BE2C (cell line): ENCODE data around the gene CSNK1D.

Source experiments
- DNase-seq: peaks from one replicate; pipeline ENCODE4 v3.0.0-alpha.2; 2020
- H3K27me3 ChIP-seq: fragments of 250-450 bp; sonication (Bioruptor Pico); 2 replicates; pipeline ENCODE4 v1.5.1; 2020; ENCODE audit warnings: mild to moderate bottlenecking
- H3K36me3 ChIP-seq: fragments of 250-450 bp; sonication (Bioruptor Pico); 2 replicates; pipeline ENCODE4 v1.5.1; 2020; ENCODE audit warnings: mild to moderate bottlenecking
- H3K4me1 ChIP-seq: fragments of 250-450 bp; sonication (Bioruptor Pico); 2 replicates; pipeline ENCODE4 v1.5.1; 2020
- H3K4me3 ChIP-seq: 2 replicates; pipeline ENCODE4 v1.5.1; 2011; ENCODE audit warnings: low read depth, low read length
- H3K9me3 ChIP-seq: fragments of 250-450 bp; sonication (Bioruptor Pico); 2 replicates; pipeline ENCODE4 v1.5.1; 2020
- TF ChIP-seq, protein P1 (sequence below): IDR thresholded peaks from 2 replicates; pipeline ENCODE4 v1.5.1; 2012; ENCODE audit warnings: mild to moderate bottlenecking, low read depth, low read length

The CSNK1D gene

DNA sequence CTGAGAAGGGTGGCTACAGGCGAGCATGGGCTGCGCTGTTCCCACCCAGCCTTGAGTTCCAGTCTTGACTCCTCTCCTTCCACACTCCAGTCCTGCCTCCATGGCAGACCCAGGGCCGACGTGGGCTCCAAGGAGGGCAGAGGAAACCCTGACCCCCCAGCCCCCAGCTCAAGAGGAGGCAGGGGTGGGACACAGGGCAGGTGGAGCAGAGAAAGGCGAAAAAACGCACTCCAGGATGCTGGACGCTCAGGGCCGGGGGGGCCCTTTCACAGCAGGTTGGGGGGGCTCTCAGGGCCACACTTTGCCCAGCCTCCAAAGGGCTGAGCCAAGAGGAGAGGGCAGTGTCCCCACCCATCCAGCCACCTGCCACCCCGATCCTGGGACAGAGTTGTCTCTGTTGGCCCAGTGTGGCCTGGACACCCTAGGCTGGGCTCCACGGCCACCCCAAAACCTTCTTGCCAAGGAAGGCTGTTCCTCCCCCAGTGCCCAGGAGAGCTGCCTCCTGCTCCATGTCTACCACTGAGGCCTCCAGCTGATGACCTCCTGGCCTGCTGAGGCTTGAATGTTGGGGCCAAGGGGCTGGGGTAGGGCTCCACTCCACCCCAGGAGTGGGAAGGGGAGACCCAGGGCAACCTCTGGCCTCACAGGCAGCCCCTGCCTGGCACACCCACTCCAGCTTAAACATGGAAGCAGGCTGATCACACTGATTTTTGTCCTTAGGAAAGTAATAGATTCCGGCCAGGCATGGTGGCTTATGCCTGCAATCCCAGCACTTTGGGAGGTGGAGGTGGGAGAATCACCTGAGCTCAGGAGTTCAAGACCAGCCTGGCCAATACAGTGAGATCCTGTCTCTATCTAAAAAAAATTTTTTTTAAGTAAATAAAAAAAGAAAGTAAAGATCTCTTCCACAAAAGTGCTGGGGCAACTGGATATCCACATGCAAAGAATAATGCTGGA lies 53.5 kb downstream of the CSNK1D start:
- Histone ChIP-seq H3K4me1 (peaks cover 13% of the 10 kb centered on the region), H3K36me3 (no peaks in the 10 kb centered on the region), H3K4me3 (no peak overlapping the region), H3K27me3 (no peaks in the 10 kb centered on the region), H3K9me3 (no peaks in the 10 kb centered on the region)
- TF ChIP-seq, protein P1, sequence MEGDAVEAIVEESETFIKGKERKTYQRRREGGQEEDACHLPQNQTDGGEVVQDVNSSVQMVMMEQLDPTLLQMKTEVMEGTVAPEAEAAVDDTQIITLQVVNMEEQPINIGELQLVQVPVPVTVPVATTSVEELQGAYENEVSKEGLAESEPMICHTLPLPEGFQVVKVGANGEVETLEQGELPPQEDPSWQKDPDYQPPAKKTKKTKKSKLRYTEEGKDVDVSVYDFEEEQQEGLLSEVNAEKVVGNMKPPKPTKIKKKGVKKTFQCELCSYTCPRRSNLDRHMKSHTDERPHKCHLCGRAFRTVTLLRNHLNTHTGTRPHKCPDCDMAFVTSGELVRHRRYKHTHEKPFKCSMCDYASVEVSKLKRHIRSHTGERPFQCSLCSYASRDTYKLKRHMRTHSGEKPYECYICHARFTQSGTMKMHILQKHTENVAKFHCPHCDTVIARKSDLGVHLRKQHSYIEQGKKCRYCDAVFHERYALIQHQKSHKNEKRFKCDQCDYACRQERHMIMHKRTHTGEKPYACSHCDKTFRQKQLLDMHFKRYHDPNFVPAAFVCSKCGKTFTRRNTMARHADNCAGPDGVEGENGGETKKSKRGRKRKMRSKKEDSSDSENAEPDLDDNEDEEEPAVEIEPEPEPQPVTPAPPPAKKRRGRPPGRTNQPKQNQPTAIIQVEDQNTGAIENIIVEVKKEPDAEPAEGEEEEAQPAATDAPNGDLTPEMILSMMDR = no peak
- no peak for DNase-seq

DNA sequence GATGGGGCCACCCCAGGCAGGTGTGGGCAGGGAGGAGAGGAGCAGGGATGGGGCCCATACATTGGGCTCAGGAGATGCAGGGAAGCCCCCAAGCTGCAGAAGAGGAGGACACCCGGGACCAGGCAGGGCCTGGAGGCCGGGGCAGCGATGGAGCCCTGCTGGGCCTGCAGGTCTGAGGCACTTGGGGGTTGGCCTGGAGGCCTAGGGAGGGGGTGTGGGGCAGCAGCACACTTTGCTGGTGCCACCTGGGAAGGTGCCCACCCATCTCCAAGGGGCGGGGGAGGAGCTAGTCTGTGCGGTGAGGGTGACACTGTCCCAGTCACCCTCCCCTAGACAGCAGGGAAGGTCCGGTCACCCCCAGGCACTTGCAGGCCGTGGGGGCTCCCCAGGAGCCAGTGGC lies 54.4 kb downstream of the CSNK1D start:
- Histone ChIP-seq H3K4me1 (peaks cover 13% of the 10 kb centered on the region), H3K4me3 (no peak overlapping the region), H3K36me3 (no peaks in the 10 kb centered on the region), H3K9me3 (no peaks in the 10 kb centered on the region), H3K27me3 (no peaks in the 10 kb centered on the region)
- DNase-seq = no peak
- TF ChIP-seq, protein P1 = no peak

DNA sequence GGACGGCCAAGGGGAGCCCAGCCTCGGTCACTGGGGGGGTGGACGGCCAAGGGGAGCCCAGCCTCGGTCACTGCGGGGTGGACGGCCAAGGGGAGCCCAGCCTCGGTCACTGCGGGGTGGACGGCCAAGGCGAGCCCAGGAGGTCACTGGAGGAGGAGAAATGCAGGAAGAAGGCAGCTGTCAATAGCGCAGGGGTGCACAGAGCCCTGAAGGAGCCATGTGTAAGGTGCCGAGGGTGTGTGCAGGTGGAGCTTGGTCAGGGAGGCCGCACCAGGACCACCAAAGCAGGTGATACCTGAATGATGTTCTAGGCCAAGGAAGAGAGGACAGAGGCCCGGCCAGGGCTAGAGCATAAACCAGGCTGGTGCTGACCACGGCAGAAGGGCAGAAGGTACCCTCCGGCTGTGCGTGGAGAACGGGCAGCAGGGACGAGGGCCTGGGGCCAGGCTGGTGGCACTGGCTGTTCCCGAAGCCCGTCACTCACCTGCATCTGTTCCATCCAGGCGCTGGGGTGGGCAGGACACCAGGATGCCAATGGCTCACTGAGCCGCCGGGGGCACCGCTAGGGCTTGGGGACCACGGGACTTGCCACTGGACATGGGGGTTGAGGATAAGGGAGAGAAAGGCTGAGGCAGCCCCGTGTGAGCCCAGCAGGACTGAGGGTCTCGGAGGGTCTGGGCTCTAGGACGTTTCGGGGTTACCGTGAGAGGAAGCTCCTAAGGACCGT lies 55.0 kb downstream of the CSNK1D start:
- Histone ChIP-seq H3K27me3 (no peaks in the 10 kb centered on the region), H3K4me3 (no peak overlapping the region), H3K4me1 (peaks cover 13% of the 10 kb centered on the region), H3K36me3 (no peaks in the 10 kb centered on the region), H3K9me3 (no peaks in the 10 kb centered on the region)
- DNase-seq = no peak
- TF ChIP-seq, protein P1 = no peak

DNA sequence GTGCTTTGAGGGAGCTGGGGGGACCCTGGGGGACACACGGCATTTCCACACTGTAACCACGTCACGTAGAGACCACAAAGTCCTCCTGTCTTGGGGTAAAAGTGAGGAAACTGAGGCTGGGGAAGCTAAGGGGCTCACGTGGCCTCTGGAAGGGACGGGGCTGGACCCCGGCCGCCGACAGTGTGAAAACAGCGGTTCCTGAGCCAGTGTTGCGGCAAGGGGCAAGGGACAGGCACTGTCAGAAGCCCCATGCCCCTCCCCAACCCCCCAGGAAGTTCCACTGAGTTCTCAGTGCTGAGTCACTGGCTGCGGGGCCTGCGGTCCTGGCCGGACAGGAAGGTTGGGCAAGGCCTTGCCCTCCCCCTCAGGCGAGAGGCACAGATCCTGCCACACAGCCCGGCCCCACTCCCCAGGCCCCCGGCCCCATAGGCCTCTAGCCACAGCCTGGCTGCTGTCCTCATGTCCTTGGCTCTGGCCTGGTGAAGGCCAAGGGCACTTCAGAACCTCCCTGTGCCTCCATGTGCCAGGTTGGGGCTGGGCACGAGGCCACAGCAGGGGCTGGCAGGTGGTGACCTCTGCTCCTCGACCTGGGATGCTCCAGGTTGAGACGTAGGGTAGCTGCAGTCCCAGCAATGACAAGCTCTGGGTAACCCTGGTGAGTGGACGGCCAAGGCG lies 55.8 kb downstream of the CSNK1D start:
- no peaks in the 10 kb centered on the region for H3K27me3 ChIP-seq
- no peaks in the 10 kb centered on the region for H3K9me3 ChIP-seq
- no peak overlapping the region for H3K4me3 ChIP-seq
- peaks cover 13% of the 10 kb centered on the region for H3K4me1 ChIP-seq
- peak; percentile 19 for DNase-seq
- no peaks in the 10 kb centered on the region for H3K36me3 ChIP-seq
- TF ChIP-seq, protein P1 = no peak

DNA sequence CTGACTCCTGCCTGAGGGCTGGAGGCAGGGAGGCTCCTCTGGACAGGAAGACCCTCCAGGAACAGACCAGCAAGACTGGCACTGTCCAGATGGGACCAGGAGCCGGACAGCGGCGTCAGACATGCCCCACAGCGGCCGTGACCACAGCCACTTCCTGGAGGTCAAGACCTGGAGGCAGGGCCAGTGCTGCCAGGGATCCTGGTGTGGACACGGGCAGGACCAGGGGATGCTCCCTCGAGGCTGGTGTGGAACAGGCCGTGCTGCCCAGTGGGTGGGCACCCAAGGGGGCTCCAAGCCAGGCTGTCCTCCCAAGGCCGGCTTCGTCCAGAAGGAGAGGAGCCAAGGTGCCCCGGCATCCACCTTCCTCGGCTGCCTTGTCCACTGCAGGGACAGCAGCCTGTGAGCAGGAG lies 56.4 kb downstream of the CSNK1D start:
- Histone ChIP-seq H3K4me3 (no peak overlapping the region), H3K27me3 (no peaks in the 10 kb centered on the region), H3K9me3 (no peaks in the 10 kb centered on the region), H3K4me1 (peaks cover 13% of the 10 kb centered on the region), H3K36me3 (no peaks in the 10 kb centered on the region)
- no peak for DNase-seq
- TF ChIP-seq, protein P1 = no peak
